CD4-positive, alpha-beta T cell treated with Interferon alpha-2 for 1 hour (primary cell): ENCODE measurements around the gene CRACR2B.
A peak's percentile ranks its signal among the peaks of the same experiment; 100 is the strongest.

Experiments used
- DNase-seq, 2 donors: peaks; one replicate each; pipeline ENCODE4 v3.0.0-alpha.2; 2020 to 2022

CRACR2B gene

GRCh38 chr11:794766-795633, 32.7 kb upstream of the CRACR2B start:
- no peak for DNase-seq

GRCh38 chr11:795634-796564, 31.8 kb upstream of the CRACR2B start:
- peak; percentile 76 to 83 for DNase-seq

- no peak for DNase-seq
Measured at GRCh38 chr11:796565-797295, 31.0 kb upstream of the CRACR2B start.

- DNase-seq, result peak; percentile 80 to 88
Measured at GRCh38 chr11:797296-798092, 30.2 kb upstream of the CRACR2B start.

GRCh38 chr11:798093-798713, 29.5 kb upstream of the CRACR2B start, which contains the start of gene SLC25A22:
TSS of gene SLC25A22 (minus strand) at chr11:798281. CDS start at chr11:795006, 3,275 bp downstream.
- DNase-seq, result peak; percentile 76 to 87

- no peak for DNase-seq
Measured at GRCh38 chr11:799641-800316, 27.9 kb upstream of the CRACR2B start.

- DNase-seq, result no peak
Measured at GRCh38 chr11:800473-800872, 27.2 kb upstream of the CRACR2B start.

- DNase-seq, result no peak
Measured at GRCh38 chr11:801097-801780, 26.5 kb upstream of the CRACR2B start.

GRCh38 chr11:802018-802617, 25.6 kb upstream of the CRACR2B start:
- no peak for DNase-seq

GRCh38 chr11:802693-803466, 24.8 kb upstream of the CRACR2B start:
- no peak for DNase-seq

GRCh38 chr11:803467-803742, 24.3 kb upstream of the CRACR2B start:
- DNase-seq, result no peak

GRCh38 chr11:803770-804598, 23.7 kb upstream of the CRACR2B start:
- DNase-seq, result no peak

GRCh38 chr11:804599-804964, 23.1 kb upstream of the CRACR2B start:
- no peak for DNase-seq

GRCh38 chr11:808427-809286, 19.1 kb upstream of the CRACR2B start:
- peak in 1 of 2 donors; percentile 69 for DNase-seq

GRCh38 chr11:809287-810039, 18.3 kb upstream of the CRACR2B start, which contains the start of gene RPLP2:
TSS of gene RPLP2 (plus strand) at chr11:809967. CDS start at chr11:810235, 268 bp downstream.
- DNase-seq, result peak; percentile 96 to 97

- no peak for DNase-seq
Measured at GRCh38 chr11:810040-810567, 17.6 kb upstream of the CRACR2B start.
